GM18511 (cell line): ENCODE data around the gene LMBR1.

Experiments used
- ATAC-seq: cut with Tn5 transposase; IDR thresholded peaks from one replicate; pipeline ENCODE4 v1.9.1; 2021; ENCODE audit warnings: mild to moderate bottlenecking, moderate library complexity; ENCODE audit not compliant: unreplicated experiment

The LMBR1 gene

DNA sequence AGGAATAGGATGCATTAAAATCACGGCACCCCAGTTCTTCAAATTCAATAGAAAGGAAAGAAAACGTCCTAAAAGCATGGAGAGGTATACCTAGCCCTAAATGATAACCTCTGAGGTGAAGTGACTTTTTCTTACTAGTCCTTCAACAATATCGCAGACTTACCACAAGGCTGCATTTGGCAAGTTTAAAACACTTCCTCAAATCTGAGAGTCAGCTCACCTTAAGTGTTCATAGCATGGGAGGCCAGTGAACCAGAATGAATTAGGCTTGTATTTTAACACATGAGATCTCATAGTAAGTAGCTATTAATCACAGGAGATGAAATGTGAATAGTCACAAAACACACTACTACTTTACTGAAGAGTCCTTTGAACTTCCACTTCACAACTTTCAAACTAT lies 128.2 kb downstream of the LMBR1 start:
- no peak for ATAC-seq

DNA sequence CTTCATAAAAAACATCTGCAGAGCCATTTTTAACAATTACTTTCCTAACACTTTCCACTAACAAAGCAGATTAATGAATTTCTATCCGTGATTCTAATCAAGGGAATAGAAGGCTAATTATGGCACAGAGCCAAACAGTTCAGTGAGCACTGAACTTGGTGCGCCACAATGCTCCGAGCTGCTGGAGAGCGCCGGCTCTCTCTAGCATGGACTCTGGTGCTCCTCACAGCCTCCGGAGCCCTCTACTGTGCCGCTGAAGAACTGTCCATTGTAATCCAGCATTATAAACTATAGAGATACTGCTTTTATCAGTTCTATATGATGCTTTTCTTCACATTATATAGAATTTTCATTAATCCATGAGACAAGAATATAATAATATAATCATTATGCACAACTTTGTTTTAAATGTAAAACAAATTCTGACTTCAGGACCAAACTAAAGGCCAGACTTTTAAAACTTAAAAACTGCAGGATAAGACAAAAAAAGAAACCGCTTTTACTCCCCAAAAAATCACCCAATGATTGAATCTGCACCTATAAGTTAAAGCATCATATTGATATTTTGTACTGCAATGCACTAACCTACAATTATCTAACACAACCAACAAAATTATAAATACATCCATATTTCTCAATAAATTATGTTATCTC lies 128.8 kb downstream of the LMBR1 start:
- ATAC-seq = no peak

GRCh38 chr7:156759579-156760202 lies 133.3 kb downstream of the LMBR1 start:
- ATAC-seq = no peak

DNA sequence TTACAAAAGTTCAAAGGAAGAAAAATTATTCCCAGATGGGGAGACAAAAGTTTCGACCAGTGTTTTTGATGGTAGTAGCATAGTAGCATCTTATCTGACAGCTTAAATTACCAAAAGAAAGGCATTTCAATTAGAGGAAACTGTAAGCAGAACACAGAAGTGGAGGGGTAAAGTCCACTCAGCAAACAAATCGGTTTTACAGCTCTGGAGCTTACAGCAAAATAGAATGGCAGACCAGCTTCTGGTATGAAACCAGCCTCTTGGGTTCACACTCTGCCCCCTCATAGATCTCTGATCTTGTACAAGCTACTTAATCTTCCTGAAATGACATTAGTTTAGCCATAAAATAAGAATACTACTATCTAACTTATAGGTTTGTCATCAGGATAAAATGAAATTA lies 133.8 kb downstream of the LMBR1 start:
- ATAC-seq = no peak

GRCh38 chr7:156754201-156754600 lies 138.8 kb downstream of the LMBR1 start:
- no peak for ATAC-seq

DNA sequence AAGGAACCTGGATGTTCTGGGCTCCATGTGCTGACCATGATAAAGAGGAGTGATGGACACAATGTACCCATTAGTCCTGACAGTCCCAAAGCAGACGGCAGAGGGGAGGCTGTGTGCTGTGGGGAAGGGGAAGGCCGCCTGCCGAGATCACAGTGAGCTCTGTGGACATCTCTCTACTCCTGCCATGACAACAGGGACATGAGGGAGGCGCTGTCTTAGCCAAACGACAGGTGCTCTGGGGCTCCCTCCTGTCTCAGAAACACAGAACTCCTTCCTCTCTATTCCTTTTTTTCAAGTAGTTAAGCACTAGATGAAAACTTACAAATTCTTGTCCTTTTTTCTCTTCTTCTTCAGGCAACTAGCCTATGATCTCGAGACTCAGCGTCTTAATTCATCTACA lies 139.4 kb downstream of the LMBR1 start:
- no peak for ATAC-seq

DNA sequence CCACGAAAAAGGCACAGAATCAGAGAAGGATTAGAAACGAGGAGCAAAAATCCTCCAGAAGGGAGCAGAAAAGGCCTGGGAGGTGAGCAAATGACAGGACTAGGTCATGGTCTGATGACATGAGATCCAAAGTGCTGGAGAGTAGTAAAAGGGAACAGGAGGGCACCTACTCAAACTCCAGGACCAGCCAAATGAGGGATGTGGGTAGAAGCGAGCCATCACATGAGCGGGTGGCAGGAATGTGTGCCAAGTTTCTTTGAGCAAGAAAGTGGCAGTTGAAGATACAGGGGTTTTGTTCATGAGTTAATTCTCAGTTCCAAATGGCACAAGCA lies 139.8 kb downstream of the LMBR1 start:
- ATAC-seq = no peak

- ATAC-seq = no peak
Observed at GRCh38 chr7:156752367-156753228, 140.4 kb downstream of the LMBR1 start.

- peak; percentile 91 for ATAC-seq
Observed at GRCh38 chr7:156751319-156751718, 141.7 kb downstream of the LMBR1 start.

GRCh38 chr7:156747718-156748117 lies 145.3 kb downstream of the LMBR1 start:
- no peak for ATAC-seq

DNA sequence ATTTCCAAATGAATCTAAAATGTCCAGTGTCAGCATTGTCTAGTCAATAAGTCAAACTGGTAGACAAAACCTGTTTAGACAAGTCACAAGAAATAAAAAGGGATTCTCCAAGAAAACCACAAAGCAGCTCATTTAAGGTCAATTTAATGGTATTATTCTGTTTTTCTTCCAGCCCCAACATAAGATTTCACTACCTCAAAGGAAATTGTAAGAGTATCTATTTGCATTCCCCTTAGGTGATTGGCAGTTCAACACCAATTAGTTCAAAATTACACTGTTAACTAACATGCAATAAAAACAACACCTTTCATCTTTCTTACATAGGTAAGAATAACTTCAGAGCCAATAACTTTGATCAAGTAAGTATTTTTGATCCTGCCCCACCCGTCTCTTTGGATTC lies 146.1 kb downstream of the LMBR1 start:
- ATAC-seq = no peak

GRCh38 chr7:156739596-156739995 lies 153.4 kb downstream of the LMBR1 start:
- no peak for ATAC-seq

DNA sequence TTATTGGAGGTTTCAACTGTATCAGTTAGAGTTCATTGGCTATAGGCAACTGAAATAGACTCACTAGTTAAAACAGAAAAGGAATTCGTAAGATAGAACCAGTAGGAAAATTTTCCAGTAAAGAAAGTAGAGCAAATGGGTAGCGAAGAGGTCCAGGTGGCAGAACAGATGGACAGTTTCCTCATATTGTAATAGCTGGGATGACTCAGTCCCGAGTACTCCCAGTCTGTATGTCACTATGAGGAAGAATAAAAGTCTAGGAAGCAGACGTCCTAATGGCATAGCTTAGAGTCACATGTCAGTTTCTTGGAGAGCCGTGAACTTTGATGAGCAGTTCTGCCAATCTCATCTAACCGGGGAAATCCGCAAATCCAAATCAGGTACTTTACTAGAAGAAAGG lies 157.1 kb downstream of the LMBR1 start:
- no peak for ATAC-seq

- ATAC-seq = no peak
Observed at GRCh38 chr7:156733638-156734037, 159.3 kb downstream of the LMBR1 start.

DNA sequence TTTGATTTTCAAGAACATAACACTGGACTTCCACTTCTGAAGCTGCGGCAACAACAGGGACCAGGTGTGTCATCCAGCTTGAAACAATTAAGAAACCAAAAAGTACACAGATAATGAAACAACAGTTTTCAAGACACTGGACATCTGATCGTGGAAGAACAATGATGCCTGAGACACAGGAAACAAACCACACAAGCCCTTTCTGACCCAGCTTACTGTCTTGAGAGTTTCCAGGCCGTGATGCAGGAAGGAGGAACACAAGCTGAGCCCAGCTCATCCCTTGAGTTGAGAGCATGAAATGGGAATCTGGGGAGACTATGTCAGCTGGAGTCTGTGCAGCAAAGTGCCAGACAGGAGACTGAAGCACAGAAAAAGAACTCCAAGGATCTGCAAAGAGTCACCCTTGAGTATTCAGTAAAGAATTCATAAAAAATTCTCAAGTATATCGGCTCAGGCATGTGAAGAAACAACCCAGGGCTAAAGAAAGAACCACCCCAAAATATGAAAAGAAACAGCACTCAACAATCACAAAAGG lies 160.8 kb downstream of the LMBR1 start:
- no peak for ATAC-seq

GRCh38 chr7:156731651-156732050 lies 161.3 kb downstream of the LMBR1 start:
- ATAC-seq = no peak

GRCh38 chr7:156725936-156726335 lies 167.0 kb downstream of the LMBR1 start:
- no peak for ATAC-seq

DNA sequence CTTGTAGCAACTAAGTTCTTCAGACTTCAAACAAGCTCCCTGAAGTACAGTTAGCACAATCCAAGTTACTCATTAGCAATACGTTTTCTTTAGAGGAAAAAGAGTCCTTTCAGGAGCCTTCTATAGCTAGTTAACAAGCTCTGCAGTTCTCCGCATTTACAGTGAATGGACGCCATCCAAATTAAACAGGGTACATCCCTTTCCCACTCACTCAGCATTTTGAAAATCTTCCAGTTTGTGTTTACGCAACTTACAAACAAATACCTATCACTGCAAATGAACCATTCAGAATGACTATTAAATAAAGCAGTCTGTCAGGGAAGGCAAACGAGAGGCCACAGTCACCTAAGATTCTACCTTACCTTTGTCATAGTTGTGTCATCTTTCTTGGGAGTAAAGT lies 167.9 kb downstream of the LMBR1 start:
- no peak for ATAC-seq

DNA sequence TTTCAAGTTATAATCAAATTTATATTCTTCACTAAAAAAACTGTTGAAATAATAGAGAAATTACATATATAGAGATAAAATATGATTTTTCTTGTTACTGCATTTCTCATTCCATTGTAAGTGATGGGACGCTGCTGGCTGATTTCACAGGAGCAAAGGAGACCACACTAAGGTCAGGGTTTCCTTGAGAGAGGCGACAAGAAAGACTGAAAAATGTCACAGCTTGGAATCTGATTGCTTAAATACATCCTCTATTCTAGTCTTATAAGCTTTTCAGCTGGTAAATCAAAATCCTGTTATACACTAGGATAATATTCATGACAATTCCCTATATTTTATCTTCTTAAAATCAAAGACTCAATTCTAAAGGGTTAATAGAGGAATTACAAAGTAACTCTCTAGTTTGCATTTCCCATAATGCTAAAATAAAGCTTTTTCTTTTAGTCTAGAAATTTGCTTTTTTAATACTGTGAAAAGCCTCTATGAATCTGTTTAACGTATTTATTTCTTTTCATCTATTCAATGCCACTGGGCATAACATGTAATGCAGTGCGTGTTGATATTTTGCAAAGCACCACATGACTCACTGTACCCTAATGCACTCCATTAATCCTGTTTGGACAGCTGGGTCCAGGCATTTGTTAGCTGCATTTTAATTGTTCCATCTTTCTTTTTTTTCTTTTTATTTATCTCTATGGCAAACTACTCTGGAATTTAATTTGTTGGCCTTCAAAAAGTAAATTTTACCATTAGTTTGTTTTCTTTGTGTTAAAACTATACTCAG lies 170.7 kb downstream of the LMBR1 start:
- no peak for ATAC-seq

DNA sequence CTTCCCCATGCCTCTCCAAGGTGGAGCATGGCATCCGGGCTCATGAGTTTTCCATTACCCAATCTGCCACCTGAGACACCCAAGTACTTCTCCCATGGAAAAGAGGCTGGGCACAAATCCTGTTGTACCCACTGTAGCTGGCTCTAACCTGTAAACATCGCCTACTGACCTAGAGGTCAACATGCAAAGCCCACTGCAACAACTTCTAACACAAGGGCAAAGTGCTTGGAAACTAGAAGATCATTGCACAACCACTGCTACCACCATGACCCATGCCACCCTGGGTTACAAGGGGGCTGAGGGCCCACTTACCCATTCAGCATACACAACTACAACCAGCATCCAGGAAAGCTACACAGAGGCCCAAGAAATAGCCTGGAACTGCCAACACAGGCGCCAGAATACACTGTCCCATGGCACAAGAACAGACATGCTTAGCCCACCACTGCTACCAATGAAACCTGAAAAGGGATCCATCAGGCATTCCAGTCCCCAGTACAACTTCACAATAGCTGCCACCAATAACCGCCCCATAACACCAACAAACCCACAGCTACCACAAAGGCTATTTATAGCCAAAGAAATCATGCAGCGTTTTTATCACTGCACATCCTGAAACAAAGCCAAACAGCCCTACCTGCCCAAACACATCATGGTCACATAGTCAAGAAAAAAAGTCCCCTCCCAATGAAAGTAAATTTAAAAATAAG lies 189.1 kb downstream of the LMBR1 start:
- peak; percentile 77 for ATAC-seq
